OCI-LY7 (cell line): ENCODE data around the gene MYH11. TPM values are rescaled to one million over a fixed set of nuclear protein-coding genes. Genes with fewer than 3 reads are reported as not detected.

Experiments used
- BruUV-seq: library from RNA; stranded (reverse); fragments of 400-500 nt; replicated peaks from 2 replicates; lab custom pipeline; 2021; lab: Mats Ljungman, UMichigan
- CTCF ChIA-PET: fragments of 300-600 bp; sonication (Branson Sonifier 250); formaldehyde crosslinking; loops from one replicate; lab custom pipeline; 2022; ENCODE audit warnings: antibody characterized with exemption; ENCODE audit not compliant: unreplicated experiment; lab: Charles Lee
- POLR2A ChIA-PET: fragments of 300-600 bp; sonication (Branson Sonifier 250); formaldehyde crosslinking; loops from one replicate; lab custom pipeline; 2022; ENCODE audit warnings: antibody characterized with exemption; lab: Charles Lee
- DNase-seq: peaks from one replicate; pipeline ENCODE4 v3.0.0-alpha.2; 2015; ENCODE audit warnings: low spot score
- H2AFZ ChIP-seq: fragments of 200-600 bp; sonication (generic), shearing (Covaris generic); 2 replicates; pipeline ENCODE4 v1.6.1; 2014; ENCODE audit warnings: mild to moderate bottlenecking, antibody characterized with exemption, low read length, moderate library complexity
- H3K27ac ChIP-seq: fragments of 200-600 bp; sonication (generic); 2 replicates; pipeline ENCODE4 v1.5.1; 2014; ENCODE audit warnings: mixed run types, low read depth, mild to moderate bottlenecking, moderate library complexity, low read length, inconsistent platforms; ENCODE audit not compliant: poor library complexity, severe bottlenecking
- H3K36me3 ChIP-seq: fragments of 200-600 bp; sonication (generic); 2 replicates; pipeline ENCODE4 v1.6.1; 2014; ENCODE audit warnings: mild to moderate bottlenecking, antibody characterized with exemption, low read length, moderate library complexity, mixed read lengths; ENCODE audit not compliant: insufficient read depth
- H3K4me1 ChIP-seq: fragments of 200-600 bp; sonication (generic); 2 replicates; pipeline ENCODE4 v1.5.1; 2014; ENCODE audit warnings: mild to moderate bottlenecking, low read length; ENCODE audit not compliant: insufficient read depth, poor library complexity, severe bottlenecking
- H3K4me2 ChIP-seq: fragments of 200-600 bp; sonication (generic); 2 replicates; pipeline ENCODE4 v1.6.1; 2014; ENCODE audit warnings: mild to moderate bottlenecking, low read length
- H3K4me3 ChIP-seq: fragments of 200-600 bp; sonication (generic); 2 replicates; pipeline ENCODE4 v1.5.1; 2014; ENCODE audit warnings: mild to moderate bottlenecking, low read depth, low read length; ENCODE audit not compliant: poor library complexity, severe bottlenecking
- H3K79me2 ChIP-seq: fragments of 200-600 bp; sonication (generic); 2 replicates; pipeline ENCODE4 v1.6.1; 2016; ENCODE audit warnings: low read depth, mild to moderate bottlenecking, low read length, moderate library complexity, mixed read lengths; ENCODE audit not compliant: insufficient read depth
- H3K9me2 ChIP-seq: fragments of 200-600 bp; sonication (generic); 2 replicates; pipeline ENCODE4 v1.6.1; 2016; ENCODE audit warnings: mild to moderate bottlenecking, low read length, mixed read lengths; ENCODE audit not compliant: insufficient read depth
- H3K9me3 ChIP-seq: fragments of 200-600 bp; sonication (generic); 2 replicates; pipeline ENCODE4 v1.6.1; 2014; ENCODE audit warnings: mild to moderate bottlenecking, mixed run types, low read length, mixed read lengths
- H4K20me1 ChIP-seq: fragments of 200-600 bp; sonication (generic); 2 replicates; pipeline ENCODE4 v1.6.1; 2014; ENCODE audit warnings: mild to moderate bottlenecking, antibody characterized with exemption, low read length, moderate library complexity, mixed read lengths; ENCODE audit not compliant: insufficient read depth
- CTCF ChIP-seq: fragments of 200-600 bp; sonication (generic); conservative IDR thresholded peaks from 2 replicates; pipeline ENCODE4 v1.5.1; 2014; ENCODE audit warnings: mild to moderate bottlenecking, antibody characterized with exemption, low read length, moderate library complexity, mixed read lengths
- EZH2phosphoT487 ChIP-seq: fragments of 200-600 bp; sonication (generic); IDR thresholded peaks from 2 replicates; pipeline ENCODE4 v1.6.1; 2018; ENCODE audit warnings: low read depth, borderline replicate concordance, mild to moderate bottlenecking, mixed run types, antibody characterized with exemption, low read length, moderate library complexity, mixed read lengths
- intact Hi-C: fragments of 100-400 bp; cut with micrococcal nuclease; formaldehyde crosslinking; loops from one replicate; pipeline ENCODE4 v1.10.0; 2022; ENCODE audit not compliant: unreplicated experiment
- total RNA-seq, 2 experiments: library from RNA; depleted of rRNA in 1 of 2; stranded (reverse); fragments of >200 nt in 1 of 2; shearing (Covaris generic) in 1 of 2; gene quantifications; 2 replicates each; pipeline ENCODE4 v1.2.3, GENCODE V29; 2014 to 2022

The MYH11 gene
- total RNA-seq, 2 experiments from 2014 or later = 5.7 to 33.8 TPM

GRCh38 chr16:15691046-15691445 lies 165.8 kb downstream of the MYH11 start:
- no peaks in the 10 kb centered on the region for H4K20me1 ChIP-seq
- peaks cover 95% of the 10 kb centered on the region for H3K36me3 ChIP-seq
- H3K4me3 ChIP-seq = no peak overlapping the region
- ChIA-PET CTCF (no interaction called here), POLR2A (no interaction called here)
- no TSS peak for BruUV-seq
- H3K79me2 ChIP-seq = no peaks in the 10 kb centered on the region
- no peak overlapping the region for H2AFZ ChIP-seq
- no peaks in the 10 kb centered on the region for H3K9me2 ChIP-seq
- no peaks in the 10 kb centered on the region for H3K9me3 ChIP-seq
- no peaks in the 10 kb centered on the region for H3K4me1 ChIP-seq
- DNase-seq = no peak
- TF ChIP-seq EZH2phosphoT487 = no peak
- no peak for TF ChIP-seq CTCF
- intact Hi-C loops = no loop called here
- no peak overlapping the region for H3K27ac ChIP-seq
- H3K4me2 ChIP-seq = no peak overlapping the region

- Histone ChIP-seq H3K4me2 (no peak overlapping the region), H4K20me1 (no peaks in the 10 kb centered on the region), H3K27ac (no peak overlapping the region), H3K36me3 (peaks cover 97% of the 10 kb centered on the region), H3K9me2 (no peaks in the 10 kb centered on the region), H3K4me3 (no peak overlapping the region), H3K79me2 (no peaks in the 10 kb centered on the region), H2AFZ (no peak overlapping the region), H3K4me1 (no peaks in the 10 kb centered on the region), H3K9me3 (no peaks in the 10 kb centered on the region)
- ChIA-PET CTCF (no interaction called here), POLR2A (interaction anchor here (0.6 kb wide), 1 partner anchor 518 kb away, joined by 3 read pairs; no protein-coding TSS in a partner anchor)
- TF ChIP-seq CTCF = no peak
- no peak for TF ChIP-seq EZH2phosphoT487
- intact Hi-C loops = no loop called here
- DNase-seq = no peak
- no TSS peak for BruUV-seq
Measured at GRCh38 chr16:15690296-15690695, 166.5 kb downstream of the MYH11 start.

GRCh38 chr16:15689290-15689689 lies 167.5 kb downstream of the MYH11 start:
- no peaks in the 10 kb centered on the region for H3K9me2 ChIP-seq
- H3K27ac ChIP-seq = no peak overlapping the region
- ChIA-PET POLR2A (interaction anchor here (0.7 kb wide), 1 partner anchor 113 kb away, joined by 3 read pairs; no protein-coding TSS in a partner anchor), CTCF (no interaction called here)
- BruUV-seq = TSS peak; percentile 39
- H3K4me3 ChIP-seq = no peak overlapping the region
- DNase-seq = no peak
- intact Hi-C loops = no loop called here
- no peak overlapping the region for H3K4me2 ChIP-seq
- H4K20me1 ChIP-seq = no peaks in the 10 kb centered on the region
- H3K79me2 ChIP-seq = no peaks in the 10 kb centered on the region
- no peak overlapping the region for H2AFZ ChIP-seq
- H3K9me3 ChIP-seq = no peaks in the 10 kb centered on the region
- TF ChIP-seq EZH2phosphoT487 (no peak), CTCF (no peak)
- H3K4me1 ChIP-seq = no peaks in the 10 kb centered on the region
- peaks cover 98% of the 10 kb centered on the region for H3K36me3 ChIP-seq
